ENCODE results near the gene CBY2. TPM values are rescaled to one million over a fixed set of nuclear protein-coding genes. Genes with fewer than 3 reads are reported as not detected.

The CBY2 gene
- total RNA-seq, 1 donor from 2014 or later = not detected

- Mint-ChIP-seq H3K4me3 (ENCODE audit: unreplicated experiment) (no peak overlapping the region), H3K27me3 (ENCODE audit: low read depth, unreplicated experiment) (peaks cover 18% of the 10 kb centered on the region), H3K27ac (ENCODE audit: unreplicated experiment) (no peak overlapping the region), H3K9me3 (ENCODE audit: unreplicated experiment) (no peaks in the 10 kb centered on the region), H3K36me3 (ENCODE audit: low read depth, unreplicated experiment) (no peaks in the 10 kb centered on the region), H3K4me1 (ENCODE audit: low read depth, unreplicated experiment) (no peaks in the 10 kb centered on the region)
- Histone ChIP-seq H3K79me2 (ENCODE audit: insufficient read depth, low read length) (no peaks in the 10 kb centered on the region), H3K4me2 (ENCODE audit: low read length) (no peak overlapping the region), H2AFZ (ENCODE audit: low read depth, low read length) (no peak overlapping the region), H4K20me1 (ENCODE audit: insufficient read depth, low read length) (no peaks in the 10 kb centered on the region), H3K27ac (ENCODE audit: low read depth, low read length) (no peak overlapping the region), H3K9me3 (ENCODE audit: insufficient read depth, low read depth, low read length) (no peaks in the 10 kb centered on the region), H3K27me3 (ENCODE audit: insufficient read depth, low read length) (peaks cover 9% of the 10 kb centered on the region), H3K4me1 (ENCODE audit: insufficient read depth, low read length) (no peaks in the 10 kb centered on the region), H3K36me3 (ENCODE audit: insufficient read depth, low read length) (no peaks in the 10 kb centered on the region), H3K4me3 (ENCODE audit: insufficient read depth, low read depth, low read length) (no peak overlapping the region), H3K9ac (ENCODE audit: low read length) (no peak overlapping the region)
- DNase-seq (ENCODE audit: low read depth) (no peak), FAIRE-seq (no peak)
- no peak for TF ChIP-seq EZH2 (IDR thresholded peaks at IDR 0.05; ENCODE audit: insufficient read depth, low read length)
- TF ChIP-seq, protein P1, sequence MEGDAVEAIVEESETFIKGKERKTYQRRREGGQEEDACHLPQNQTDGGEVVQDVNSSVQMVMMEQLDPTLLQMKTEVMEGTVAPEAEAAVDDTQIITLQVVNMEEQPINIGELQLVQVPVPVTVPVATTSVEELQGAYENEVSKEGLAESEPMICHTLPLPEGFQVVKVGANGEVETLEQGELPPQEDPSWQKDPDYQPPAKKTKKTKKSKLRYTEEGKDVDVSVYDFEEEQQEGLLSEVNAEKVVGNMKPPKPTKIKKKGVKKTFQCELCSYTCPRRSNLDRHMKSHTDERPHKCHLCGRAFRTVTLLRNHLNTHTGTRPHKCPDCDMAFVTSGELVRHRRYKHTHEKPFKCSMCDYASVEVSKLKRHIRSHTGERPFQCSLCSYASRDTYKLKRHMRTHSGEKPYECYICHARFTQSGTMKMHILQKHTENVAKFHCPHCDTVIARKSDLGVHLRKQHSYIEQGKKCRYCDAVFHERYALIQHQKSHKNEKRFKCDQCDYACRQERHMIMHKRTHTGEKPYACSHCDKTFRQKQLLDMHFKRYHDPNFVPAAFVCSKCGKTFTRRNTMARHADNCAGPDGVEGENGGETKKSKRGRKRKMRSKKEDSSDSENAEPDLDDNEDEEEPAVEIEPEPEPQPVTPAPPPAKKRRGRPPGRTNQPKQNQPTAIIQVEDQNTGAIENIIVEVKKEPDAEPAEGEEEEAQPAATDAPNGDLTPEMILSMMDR (IDR thresholded peaks at IDR 0.05; ENCODE audit: insufficient read depth, low read depth, low read length) = no peak
These were observed 884 bp upstream of the CBY2 start for GRCh38 chr13:45700971-45701900.

GRCh38 chr13:45702869-45703391 is 810 bp downstream of the CBY2 start:
- Histone ChIP-seq H3K79me2 (ENCODE audit: insufficient read depth, low read length) (no peaks in the 10 kb centered on the region), H3K27ac (ENCODE audit: low read depth, low read length) (no peak overlapping the region), H3K4me1 (ENCODE audit: insufficient read depth, low read length) (no peaks in the 10 kb centered on the region), H3K27me3 (ENCODE audit: insufficient read depth, low read length) (peaks cover 9% of the 10 kb centered on the region), H3K4me3 (ENCODE audit: insufficient read depth, low read depth, low read length) (no peak overlapping the region), H4K20me1 (ENCODE audit: insufficient read depth, low read length) (no peaks in the 10 kb centered on the region), H3K9me3 (ENCODE audit: insufficient read depth, low read depth, low read length) (no peaks in the 10 kb centered on the region), H3K9ac (ENCODE audit: low read length) (no peak overlapping the region), H2AFZ (ENCODE audit: low read depth, low read length) (no peak overlapping the region), H3K36me3 (ENCODE audit: insufficient read depth, low read length) (no peaks in the 10 kb centered on the region), H3K4me2 (ENCODE audit: low read length) (no peak overlapping the region)
- no peak overlapping the region for H3K4me3 Mint-ChIP-seq (ENCODE audit: unreplicated experiment)
- no peaks in the 10 kb centered on the region for H3K9me3 Mint-ChIP-seq (ENCODE audit: unreplicated experiment)
- no peaks in the 10 kb centered on the region for H3K36me3 Mint-ChIP-seq (ENCODE audit: low read depth, unreplicated experiment)
- TF ChIP-seq EZH2 (IDR thresholded peaks at IDR 0.05; ENCODE audit: insufficient read depth, low read length) = no peak
- TF ChIP-seq, protein P1 (IDR thresholded peaks at IDR 0.05; ENCODE audit: insufficient read depth, low read depth, low read length) = no peak
- DNase-seq (ENCODE audit: low read depth) (no peak), FAIRE-seq (no peak)
- H3K27ac Mint-ChIP-seq (ENCODE audit: unreplicated experiment) = no peak overlapping the region
- no peaks in the 10 kb centered on the region for H3K4me1 Mint-ChIP-seq (ENCODE audit: low read depth, unreplicated experiment)
- peaks cover 18% of the 10 kb centered on the region for H3K27me3 Mint-ChIP-seq (ENCODE audit: low read depth, unreplicated experiment)
